ENCODE data around the gene EHD4.

Gene EHD4

DNA sequence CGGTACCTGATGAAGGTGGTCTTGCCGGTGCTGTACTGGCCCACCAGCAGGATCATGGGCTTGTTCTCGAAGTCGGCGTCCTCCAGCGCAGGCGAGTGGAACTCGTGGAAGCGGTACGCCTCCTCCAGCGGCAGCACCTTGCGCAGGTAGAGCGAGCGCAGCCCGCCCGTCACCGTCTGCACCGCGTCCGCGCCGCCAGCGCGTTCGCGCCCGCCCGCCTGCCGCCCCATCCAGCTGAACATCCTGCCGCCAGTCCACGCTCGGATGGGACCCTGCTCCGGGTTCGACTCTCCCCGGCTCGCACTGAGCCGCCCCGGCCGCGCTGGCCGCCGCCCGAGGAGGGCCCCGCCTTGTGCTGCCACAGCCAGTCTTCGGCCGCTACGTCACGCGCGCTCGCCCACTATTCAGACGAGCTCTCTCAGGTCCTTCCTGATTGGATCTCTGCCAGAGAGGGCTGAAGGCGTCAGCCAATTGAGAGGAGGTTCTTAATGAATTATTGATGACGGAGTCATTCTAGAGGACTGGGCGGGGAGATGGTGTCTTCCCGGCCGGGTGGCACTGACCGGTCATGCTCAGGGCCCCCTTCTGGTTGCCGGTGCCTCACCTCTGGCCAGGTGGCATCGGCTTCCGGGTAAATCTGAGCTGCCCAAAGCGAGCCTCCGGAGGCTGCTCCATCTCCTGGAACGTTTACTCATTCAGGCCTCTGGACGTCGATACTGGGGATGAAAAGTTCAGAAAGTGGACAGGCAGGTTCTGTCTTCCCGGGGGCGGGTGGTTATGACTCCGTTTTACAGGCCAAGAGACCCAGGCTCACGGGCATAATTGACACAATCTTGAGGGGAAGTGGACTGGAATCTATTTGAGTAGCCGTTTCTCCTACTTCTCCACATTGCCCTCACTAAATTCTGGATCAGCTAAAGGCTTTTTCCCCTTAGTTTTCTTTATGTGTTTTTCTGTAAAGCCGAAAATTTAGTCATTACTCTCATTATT, at the start of gene EHD4:
Gene EHD4, minus strand, starts transcription at position 305 of the 990 bp plus-strand sequence. Its CDS starts 63 bp downstream, at position 242.
- in situ Hi-C loops (cut with MboI; ENCODE audit: low sequenced_read_pairs), result no loop called here

DNA sequence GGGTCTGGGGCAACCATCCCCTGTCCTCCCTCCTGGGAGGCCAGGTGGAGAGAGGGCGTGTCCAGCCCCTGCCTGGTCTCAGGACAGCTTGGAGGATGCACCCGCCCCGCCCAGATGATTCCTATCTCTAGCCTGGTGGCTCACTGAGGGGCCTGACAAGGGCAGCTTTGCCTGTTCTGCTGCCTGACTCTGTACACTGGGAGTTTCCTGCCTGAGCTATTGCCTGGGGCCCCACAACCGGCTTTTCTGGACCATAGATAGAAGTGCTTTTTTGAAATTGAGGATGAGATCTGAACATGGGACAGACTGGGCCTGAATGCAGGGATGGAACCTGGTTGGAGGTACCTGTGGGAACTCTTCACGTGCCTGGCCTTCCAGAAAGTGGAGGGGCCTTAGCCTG, 49.2 kb upstream of the EHD4 start:
- in situ Hi-C loops (cut with MboI; ENCODE audit: low sequenced_read_pairs), result no loop called here

DNA sequence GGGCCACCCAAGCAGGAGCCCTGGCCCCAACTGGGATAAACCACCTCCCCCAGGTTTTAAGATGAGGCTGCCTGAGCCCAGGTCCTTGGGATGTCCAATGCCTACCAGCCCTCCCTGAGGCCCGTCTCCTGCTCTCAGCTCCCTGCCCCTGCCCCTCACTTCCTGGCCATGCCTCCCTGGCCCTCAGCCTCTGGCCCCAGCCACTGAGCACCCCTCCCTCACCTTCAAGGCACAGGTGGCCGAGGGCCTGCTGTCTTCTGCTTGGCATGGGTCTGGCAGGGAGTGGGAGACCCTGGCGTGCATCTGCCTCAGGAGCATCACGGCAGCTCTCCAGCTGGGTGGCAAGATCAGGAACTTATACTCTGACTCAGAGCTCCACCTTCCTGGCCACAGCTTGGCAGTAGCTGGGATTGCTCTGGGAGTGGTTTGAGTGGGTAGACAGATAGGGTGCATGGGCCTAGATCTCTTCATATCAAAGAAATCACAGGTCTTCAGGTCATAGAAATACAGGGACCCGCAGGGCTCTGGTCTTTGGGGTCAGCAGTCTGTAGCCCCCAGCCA, 48.4 kb upstream of the EHD4 start, which contains the start of gene PLA2G4E:
Gene PLA2G4E, minus strand, starts transcription at position 330 of the 561 bp plus-strand sequence. Its CDS starts 12 bp downstream, at position 318.
- in situ Hi-C loops (cut with MboI; ENCODE audit: low sequenced_read_pairs), result no loop called here

DNA sequence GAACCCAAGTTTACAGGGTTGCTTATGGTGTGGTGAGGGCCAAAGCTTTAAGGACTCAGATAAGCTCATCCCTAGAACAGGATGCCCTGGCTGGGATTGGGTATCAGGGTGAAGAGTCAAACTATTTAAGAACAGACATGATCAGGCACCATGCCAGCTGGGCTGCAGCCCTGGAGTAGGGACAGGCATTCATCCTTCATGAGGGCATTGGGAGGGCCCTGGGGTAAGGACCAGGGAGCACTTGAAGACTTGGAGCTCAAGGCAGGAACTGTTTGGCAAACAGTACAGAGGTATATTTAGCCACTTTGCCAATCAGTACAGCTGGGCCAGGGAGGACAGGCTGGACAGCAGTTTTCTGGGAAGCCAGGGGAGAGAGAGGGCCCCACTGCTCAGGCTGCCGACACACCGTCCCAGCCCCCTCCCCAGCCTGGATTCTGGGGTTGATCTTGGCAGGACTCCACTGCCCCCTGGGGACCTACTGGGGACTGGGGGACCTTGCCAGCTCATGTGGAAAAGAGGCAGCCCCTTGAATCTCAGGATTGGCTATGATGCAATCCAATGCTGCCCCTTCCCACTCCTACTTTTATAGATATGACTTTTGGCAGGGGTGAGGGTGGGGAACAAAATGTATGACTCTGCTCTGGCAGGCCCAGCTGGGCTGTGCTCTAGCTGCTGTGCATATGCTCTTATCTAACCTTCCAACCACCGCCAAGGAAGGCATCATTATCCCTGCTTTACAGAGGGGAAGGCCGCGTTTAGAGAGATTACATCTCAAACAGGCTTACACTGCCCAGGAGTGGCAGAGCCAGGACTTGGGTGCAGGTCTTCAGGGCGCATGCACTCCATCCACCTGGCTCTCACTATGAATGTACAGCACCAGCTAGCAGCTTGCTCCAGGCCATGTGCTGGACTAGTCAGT, 46.2 kb upstream of the EHD4 start:
- in situ Hi-C loops (cut with MboI; ENCODE audit: low sequenced_read_pairs), result no loop called here

DNA sequence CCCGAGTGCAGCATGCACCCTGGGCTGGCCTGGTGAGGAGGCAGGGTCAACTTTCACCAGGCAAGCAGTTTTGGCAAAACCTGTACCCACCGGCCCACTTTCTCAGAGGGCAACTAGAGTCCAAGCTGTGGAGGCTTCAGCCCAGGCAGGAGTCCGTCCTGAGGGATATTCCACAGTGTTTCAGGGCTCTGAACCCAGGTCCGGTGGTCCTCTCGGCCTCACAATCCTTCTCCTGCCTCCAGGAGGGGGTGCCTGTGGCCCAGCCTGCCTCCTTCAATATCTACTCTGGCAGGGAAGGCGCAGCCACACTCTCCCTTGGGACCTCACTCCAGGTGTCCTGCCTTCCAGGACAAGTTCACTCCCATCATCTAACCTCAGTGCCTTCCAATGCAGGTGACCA, 44.6 kb upstream of the EHD4 start:
- in situ Hi-C loops (cut with MboI; ENCODE audit: low sequenced_read_pairs), result no loop called here

DNA sequence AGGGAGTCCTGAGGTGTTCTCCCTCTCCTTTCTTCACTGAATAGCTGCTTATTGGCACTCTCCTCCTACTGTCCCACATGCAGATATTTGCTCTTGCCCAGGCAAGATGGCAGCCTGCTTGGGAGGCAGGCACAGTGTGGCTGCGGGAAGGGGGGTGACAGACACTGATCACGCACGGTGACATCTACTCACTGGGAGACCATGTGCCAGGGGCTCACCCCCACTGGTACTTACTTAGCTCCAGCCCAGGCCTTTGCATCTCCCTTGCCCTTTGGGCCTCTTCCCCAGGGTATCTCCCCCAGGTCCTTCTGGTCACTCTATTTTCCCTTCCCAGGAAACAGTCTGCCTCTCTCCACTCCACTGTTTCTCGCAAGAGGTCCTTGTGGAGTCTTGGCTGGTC, 42.0 kb upstream of the EHD4 start:
- in situ Hi-C loops (cut with MboI; ENCODE audit: low sequenced_read_pairs), result no loop called here

DNA sequence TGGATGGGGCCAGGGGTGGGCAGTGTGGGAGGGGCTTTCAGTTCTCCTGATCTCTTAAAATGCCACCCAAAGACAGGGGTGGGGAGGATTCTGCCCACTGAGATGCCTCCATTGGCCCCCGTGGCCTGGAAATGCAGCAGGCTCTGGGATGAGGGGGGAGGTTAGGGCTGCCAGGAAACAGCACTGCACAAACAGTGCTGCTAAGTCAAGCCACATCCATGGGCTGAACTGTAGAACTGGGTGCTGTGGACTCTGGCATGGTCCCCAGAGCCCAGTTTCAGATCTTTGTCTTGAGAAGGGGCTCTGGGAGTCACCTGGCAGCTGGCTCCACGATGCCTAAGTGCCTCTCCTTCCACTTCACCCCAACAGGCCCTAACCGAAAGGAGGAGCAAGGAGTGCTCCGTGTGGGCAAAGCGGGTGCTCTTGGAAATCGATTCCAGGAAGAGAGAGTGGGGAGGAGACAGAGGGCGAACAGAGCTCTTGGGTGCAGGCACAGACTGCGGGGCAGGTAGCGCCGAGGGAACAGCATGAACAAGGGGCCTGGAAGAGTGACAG, 40.6 kb upstream of the EHD4 start:
- in situ Hi-C loops (cut with MboI; ENCODE audit: low sequenced_read_pairs), result no loop called here

DNA sequence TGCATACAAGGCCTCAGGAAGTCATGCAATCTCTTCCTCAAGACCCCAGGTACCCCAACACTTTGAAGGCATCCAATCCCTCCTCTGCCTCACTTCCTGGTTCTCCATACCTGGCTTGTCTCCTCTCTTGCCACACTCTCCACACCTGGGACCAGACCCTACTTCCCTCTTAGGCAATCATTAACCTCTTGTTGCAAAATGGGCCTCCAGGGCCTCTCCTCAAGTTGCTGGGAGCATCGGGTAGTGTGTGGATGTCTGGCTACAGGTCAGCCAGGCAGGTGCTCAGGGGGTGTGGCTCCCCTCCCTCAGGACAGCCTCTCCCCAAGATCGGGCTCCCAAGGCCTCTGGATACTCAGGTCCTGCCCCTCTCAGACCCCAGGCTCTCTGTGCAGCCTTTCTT, 39.9 kb upstream of the EHD4 start:
- in situ Hi-C loops (cut with MboI; ENCODE audit: low sequenced_read_pairs), result no loop called here

DNA sequence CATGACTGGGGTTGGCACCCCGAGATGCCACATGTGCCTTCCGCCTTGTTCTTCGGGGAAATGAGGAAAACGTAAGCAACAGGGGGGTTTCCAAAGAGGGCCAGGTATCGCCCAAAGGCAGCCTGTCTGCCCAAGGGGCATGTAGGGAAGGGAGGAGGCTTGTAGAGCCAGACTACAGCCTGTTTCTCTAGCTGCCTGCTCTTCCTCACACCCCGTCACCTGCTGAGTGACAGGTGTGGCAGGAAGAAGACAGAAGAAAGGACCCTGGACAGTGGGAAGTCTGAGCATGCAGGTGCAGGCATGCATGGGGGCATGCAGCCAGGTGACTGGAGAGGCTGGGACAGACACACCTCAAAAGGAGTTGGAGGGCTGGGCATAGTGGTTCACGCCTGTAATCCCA, 38.7 kb upstream of the EHD4 start:
- in situ Hi-C loops (cut with MboI; ENCODE audit: low sequenced_read_pairs), result no loop called here

DNA sequence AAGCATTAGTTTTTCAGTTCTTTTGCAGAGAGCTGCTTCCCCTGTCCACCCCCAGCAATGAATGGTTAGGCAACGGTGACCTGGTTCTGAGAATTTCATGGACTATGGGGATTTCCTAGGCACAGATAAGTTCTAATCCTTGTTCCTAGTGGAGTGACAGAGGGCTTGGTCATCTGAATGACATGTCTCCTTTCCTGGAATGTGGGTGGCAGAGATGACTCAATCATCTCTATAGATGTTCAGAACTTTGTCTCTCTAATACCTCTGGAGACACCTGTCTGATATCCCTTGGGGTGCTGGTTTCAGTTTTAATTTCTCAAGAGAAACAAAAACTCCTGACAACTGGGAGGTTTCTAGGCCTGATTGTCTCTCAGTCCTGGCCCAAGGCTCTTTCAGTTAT, 38.1 kb upstream of the EHD4 start:
- in situ Hi-C loops (cut with MboI; ENCODE audit: low sequenced_read_pairs), result no loop called here

DNA sequence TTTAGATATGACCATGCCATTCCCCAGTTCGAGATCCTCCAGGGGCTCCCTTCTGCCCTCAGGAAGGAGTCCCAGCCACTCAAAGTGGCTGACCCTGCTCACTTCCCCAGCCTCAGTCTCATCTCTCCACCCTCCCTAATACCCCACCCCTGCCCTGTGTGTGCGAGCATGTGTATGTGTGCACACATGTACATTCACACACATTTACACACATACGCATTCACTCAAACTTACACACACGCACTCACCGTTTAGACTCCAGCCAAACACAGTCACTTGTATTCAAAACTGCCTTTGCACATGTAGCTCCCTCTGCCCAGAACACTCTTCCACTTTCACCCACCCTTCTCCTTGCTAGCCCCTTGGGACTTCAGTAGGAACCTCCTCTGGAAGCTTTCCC, 37.1 kb upstream of the EHD4 start:
- in situ Hi-C loops (cut with MboI; ENCODE audit: low sequenced_read_pairs), result no loop called here

DNA sequence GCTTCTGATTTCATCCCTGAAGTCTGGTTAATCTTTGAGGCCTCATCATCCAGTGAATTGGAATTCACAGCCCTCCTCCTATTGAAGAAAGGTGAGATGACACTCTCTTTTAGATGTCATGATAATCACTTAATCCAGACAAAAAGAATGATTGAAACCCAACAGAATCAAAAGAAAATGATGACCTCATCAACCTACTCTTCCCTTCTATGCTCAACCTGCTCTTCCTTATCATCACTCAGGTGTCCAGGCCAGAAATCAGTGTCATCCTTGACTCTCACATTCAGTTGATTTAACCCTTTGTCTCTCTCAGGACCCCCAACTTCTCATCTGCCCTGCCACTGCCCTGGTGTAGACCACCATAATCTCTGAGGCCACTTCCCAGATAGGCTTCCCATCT, 36.7 kb upstream of the EHD4 start:
- in situ Hi-C loops (cut with MboI; ENCODE audit: low sequenced_read_pairs), result no loop called here

DNA sequence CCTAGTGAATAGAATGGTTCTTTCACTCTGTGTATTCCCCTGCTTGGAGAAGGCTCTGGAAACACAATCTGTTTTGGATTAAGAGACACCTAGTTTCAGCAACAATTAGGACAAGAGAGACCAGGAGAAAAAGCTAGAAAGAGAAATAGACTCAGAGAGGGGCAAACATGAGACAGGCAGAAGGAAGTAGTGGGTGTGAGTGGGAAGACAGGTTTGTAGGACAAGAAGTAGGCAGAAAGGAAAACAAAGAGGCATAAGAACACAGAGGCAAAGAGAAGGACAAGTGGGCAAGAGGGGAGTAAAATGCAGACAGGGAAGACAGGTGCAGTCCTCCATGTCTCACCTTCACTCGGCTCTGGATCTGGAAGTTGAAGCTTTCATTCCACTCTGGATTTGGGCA, 35.0 kb upstream of the EHD4 start:
- in situ Hi-C loops (cut with MboI; ENCODE audit: low sequenced_read_pairs), result no loop called here

DNA sequence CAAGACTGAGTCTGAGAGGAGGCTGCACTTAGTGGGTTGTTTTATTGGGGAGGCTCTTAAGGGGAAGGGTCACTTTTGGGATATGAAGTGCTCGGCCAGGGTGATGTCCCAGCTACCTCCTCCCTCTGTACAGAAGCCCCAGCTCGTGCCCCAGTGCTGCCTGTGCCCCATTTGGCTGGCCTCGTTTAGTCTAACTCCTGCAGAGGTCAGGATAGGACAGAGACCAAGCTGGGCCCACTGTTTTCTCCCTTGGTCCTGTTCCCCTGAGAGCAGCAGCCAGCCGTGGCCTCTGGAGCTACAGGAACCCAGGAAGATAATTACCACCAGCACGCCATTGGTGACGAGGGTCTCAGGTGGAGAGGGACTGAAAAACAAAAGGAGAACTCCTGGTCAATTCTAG, 30.0 kb upstream of the EHD4 start:
- in situ Hi-C loops (cut with MboI; ENCODE audit: low sequenced_read_pairs), result no loop called here

DNA sequence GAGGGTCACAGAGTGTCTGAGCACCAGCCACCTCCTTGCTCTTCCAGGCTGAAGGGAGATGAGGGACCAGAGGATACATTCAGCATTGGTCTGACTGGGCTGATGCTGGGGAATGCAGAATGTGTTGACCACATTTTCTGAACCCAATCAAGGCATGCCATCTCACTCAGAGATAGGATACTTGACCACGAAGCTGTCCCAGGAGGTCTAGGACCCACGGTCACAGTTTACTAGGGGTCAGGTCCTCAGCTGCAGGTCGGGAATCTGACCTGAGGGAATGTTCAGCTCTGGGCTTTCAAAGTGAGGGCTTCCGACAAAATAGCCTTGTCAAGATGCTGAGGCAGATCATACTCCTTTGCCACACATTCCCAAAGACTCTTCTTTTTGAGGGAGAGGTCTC, 28.9 kb upstream of the EHD4 start:
- in situ Hi-C loops (cut with MboI; ENCODE audit: low sequenced_read_pairs), result no loop called here

DNA sequence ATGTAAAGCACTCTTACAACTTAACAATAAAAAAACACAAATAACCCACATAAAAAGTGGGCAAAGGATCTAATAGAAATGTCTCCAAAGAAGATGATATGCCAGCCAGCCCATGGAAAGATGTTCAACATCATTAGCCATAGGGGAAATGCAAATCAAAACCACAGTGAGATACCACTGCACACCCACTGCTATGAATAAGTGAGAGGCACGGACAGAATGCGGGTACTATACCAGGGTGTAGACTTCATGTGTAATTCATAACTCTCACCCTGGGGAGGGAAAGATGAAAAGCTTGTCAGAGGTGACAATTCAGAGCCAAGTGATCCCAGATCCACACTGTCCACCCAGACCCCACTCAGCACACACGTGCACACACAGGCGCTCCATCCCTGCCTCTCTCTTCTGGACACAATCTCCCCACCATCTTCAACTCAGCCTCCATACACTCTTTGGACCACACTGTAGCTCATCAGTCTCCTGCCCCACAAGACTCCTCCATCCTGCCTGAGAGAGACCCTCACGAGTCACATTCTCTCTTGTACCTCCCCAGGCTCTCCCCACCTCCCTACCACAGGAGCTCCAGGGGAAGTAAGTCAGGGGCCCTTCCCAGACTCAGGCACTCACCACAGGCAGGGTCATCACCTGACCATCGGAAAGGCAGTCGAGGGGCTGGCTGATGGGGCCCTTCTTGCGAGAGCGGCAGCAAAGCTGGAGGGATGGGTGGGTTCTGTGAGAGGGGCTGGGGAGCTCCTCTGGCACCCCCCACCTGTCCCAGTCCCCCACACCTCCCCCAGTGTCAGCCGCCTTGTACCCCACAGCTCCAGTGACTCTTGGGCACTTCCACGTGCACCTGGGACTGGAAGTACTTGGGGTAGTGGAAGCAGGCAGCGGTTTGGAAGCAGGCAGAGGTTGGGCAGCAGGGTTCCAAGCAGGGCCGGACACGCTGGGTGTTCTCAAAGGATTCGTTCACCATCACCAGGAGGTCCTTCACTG, 27.2 kb upstream of the EHD4 start:
- in situ Hi-C loops (cut with MboI; ENCODE audit: low sequenced_read_pairs), result loop anchor here (10.0 kb wide), 1 partner anchor 145 kb away; no protein-coding TSS in a partner anchor

DNA sequence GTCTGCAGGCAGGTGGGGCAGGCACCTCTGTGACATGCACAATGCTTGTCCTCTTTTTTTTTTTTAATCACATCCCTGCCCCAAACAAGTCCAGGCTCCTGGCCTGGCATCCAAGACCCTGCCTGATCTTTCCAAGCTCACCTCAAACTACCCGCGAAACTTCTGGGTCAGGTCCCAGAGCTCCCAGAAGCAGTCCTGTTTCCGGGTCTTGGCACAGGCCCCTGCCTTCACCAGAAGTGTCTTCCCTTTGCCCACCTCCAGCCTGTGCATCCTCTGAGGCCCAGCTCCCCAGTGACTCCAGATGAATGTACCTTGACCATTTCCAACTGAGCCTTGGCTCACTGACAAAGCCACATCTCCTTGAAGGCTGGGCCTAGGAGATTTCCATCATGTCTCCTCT, 25.5 kb upstream of the EHD4 start:
- in situ Hi-C loops (cut with MboI; ENCODE audit: low sequenced_read_pairs), result loop anchor here (10.0 kb wide), 1 partner anchor 147 kb away; no protein-coding TSS in a partner anchor

DNA sequence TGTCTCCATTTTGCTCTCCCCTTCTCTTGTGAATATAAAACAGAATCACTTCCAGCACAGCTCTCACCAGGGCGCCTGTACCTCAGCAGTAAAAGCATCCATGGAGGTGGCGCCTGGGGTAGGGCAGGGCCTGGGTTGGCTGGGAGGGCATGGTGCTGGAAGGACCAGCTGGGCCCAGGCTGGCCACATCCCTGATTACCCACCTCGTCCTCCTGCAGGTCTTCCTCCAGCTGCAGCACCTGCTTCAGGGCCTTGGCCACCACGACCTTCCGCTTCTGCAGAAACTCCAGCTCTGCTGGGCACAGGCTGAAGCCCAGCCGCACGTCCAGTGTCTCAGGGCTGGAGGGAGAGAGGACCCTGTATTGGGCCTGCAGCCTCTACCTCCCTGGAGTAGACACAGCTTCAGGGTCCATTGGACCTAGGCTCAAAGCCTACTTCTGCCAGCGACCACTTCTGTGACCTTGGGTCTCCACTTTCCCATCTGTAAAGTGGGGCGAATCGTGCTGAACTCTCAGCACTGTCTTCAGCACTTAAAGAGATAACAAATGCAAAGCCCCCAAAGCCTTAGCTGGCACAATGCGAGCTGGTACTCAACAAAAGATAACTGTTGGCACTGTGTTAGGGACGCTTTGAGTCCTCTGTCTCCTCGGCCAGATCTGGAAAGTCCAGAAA, 24.7 kb upstream of the EHD4 start:
- in situ Hi-C loops (cut with MboI; ENCODE audit: low sequenced_read_pairs), result loop anchor here (10.0 kb wide), 1 partner anchor 148 kb away; no protein-coding TSS in a partner anchor

DNA sequence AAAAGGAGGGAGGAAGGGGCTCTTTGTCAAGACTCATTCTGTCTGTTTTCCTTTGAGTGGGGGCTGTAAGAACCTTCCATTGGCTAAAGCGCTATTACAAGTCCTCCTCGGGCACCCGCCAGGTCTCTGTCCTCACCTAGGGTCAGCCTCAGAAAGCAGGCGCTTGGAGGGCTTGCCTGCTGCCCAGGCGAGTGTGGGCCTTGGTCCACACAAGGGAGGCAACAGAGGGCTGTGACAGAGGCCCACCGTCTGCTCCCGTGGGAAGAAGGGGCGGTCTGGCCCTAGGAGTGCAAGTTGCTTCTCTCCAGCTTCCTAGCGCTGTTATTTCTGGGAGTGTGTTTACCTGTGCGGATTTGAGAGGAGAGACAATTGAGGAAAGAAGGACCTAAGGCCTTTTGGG, 24.0 kb upstream of the EHD4 start:
- in situ Hi-C loops (cut with MboI; ENCODE audit: low sequenced_read_pairs), result loop anchor here (10.0 kb wide), 1 partner anchor 148 kb away; no protein-coding TSS in a partner anchor

Measured in HL-60/S4 treated with retinoic acid at 250 ng/mL for 4 days and 3 days (cell line).